ENCODE data around the gene ARID4B. TPM values are rescaled to one million over a fixed set of nuclear protein-coding genes. Genes with fewer than 3 reads are reported as not detected.

Gene ARID4B
- total RNA-seq, 1 donor from 2014 or later, result 18.3 TPM

- DNase-seq (no peak), ATAC-seq (no peak)
- intact Hi-C loops (cut with micrococcal nuclease), result no loop called here
These were observed 171.2 kb downstream of the ARID4B start for GRCh38 chr1:235156740-235157139.

GRCh38 chr1:235156265-235156664, 171.7 kb downstream of the ARID4B start:
- no peak for DNase-seq
- intact Hi-C loops (cut with micrococcal nuclease), result no loop called here
- no peak for ATAC-seq

GRCh38 chr1:235152235-235152634, 175.7 kb downstream of the ARID4B start:
- no peak for ATAC-seq
- no peak for DNase-seq
- intact Hi-C loops (cut with micrococcal nuclease), result no loop called here

GRCh38 chr1:235151033-235151432, 176.9 kb downstream of the ARID4B start:
- intact Hi-C loops (cut with micrococcal nuclease), result no loop called here
- ATAC-seq (no peak), DNase-seq (no peak)

- intact Hi-C loops (cut with micrococcal nuclease), result no loop called here
- DNase-seq (no peak), ATAC-seq (no peak)
These were observed 178.2 kb downstream of the ARID4B start for GRCh38 chr1:235149824-235150223.

GRCh38 chr1:235147269-235147668, 180.7 kb downstream of the ARID4B start:
- intact Hi-C loops (cut with micrococcal nuclease), result no loop called here
- no peak for ATAC-seq
- DNase-seq, result no peak

- ATAC-seq, result no peak
- no peak for DNase-seq
- intact Hi-C loops (cut with micrococcal nuclease), result no loop called here
These were observed 182.3 kb downstream of the ARID4B start for GRCh38 chr1:235145639-235146038.

- intact Hi-C loops (cut with micrococcal nuclease), result no loop called here
- DNase-seq, result no peak
- ATAC-seq, result no peak
These were observed 185.0 kb downstream of the ARID4B start for GRCh38 chr1:235142991-235143390.

- intact Hi-C loops (cut with micrococcal nuclease), result no loop called here
- no peak for ATAC-seq
- DNase-seq, result no peak
These were observed 188.7 kb downstream of the ARID4B start for GRCh38 chr1:235139315-235139714.

- no peak for ATAC-seq
- no peak for DNase-seq
- intact Hi-C loops (cut with micrococcal nuclease), result no loop called here
These were observed 189.2 kb downstream of the ARID4B start for GRCh38 chr1:235138821-235139220.

GRCh38 chr1:235136111-235136510, 191.9 kb downstream of the ARID4B start:
- DNase-seq (no peak), ATAC-seq (peak; percentile 68)
- intact Hi-C loops (cut with micrococcal nuclease), result no loop called here

GRCh38 chr1:235134171-235134570, 193.8 kb downstream of the ARID4B start:
- intact Hi-C loops (cut with micrococcal nuclease), result no loop called here
- DNase-seq (no peak), ATAC-seq (no peak)

GRCh38 chr1:235133086-235133485, 194.9 kb downstream of the ARID4B start:
- intact Hi-C loops (cut with micrococcal nuclease), result no loop called here
- no peak for ATAC-seq
- no peak for DNase-seq

GRCh38 chr1:235131961-235132360, 196.0 kb downstream of the ARID4B start:
- intact Hi-C loops (cut with micrococcal nuclease), result no loop called here
- ATAC-seq (no peak), DNase-seq (no peak)

GRCh38 chr1:235130766-235131270, 197.2 kb downstream of the ARID4B start:
- intact Hi-C loops (cut with micrococcal nuclease), result no loop called here
- ATAC-seq (no peak), DNase-seq (no peak)

GRCh38 chr1:235129774-235130570, 198.0 kb downstream of the ARID4B start:
- ATAC-seq (no peak), DNase-seq (no peak)
- intact Hi-C loops (cut with micrococcal nuclease), result no loop called here

- DNase-seq (peak; percentile 97), ATAC-seq (peak; percentile 99)
- intact Hi-C loops (cut with micrococcal nuclease), result no loop called here
These were observed 199.3 kb downstream of the ARID4B start, which contains the start of gene TOMM20 for GRCh38 chr1:235128456-235129328. TOMM20 (minus strand) TSS chr1:235128837; CDS start chr1:235128715, 122 bp downstream.

GRCh38 chr1:235127732-235128455, 200.1 kb downstream of the ARID4B start:
- ATAC-seq, result no peak
- DNase-seq, result no peak
- intact Hi-C loops (cut with micrococcal nuclease), result no loop called here

GRCh38 chr1:235127203-235127602, 200.8 kb downstream of the ARID4B start:
- intact Hi-C loops (cut with micrococcal nuclease), result no loop called here
- no peak for ATAC-seq
- no peak for DNase-seq

Data from left ventricle myocardium superior (tissue), 1 donor.